NCI-H1417 (cell line): ENCODE results near the gene AFM.
A peak's percentile ranks its signal among the peaks of the same experiment; 100 is the strongest.
"Not testable (repeated sequence)": the region's sequence is repeated elsewhere in the genome, so short reads cannot be mapped to it uniquely, and the experiment has no call there.

ENCODE experiments used
- DNase-seq, 3 experiments: peaks; one replicate each; lab custom pipeline; 2025; lab: John Stamatoyannopoulos, UW

The AFM gene

DNA sequence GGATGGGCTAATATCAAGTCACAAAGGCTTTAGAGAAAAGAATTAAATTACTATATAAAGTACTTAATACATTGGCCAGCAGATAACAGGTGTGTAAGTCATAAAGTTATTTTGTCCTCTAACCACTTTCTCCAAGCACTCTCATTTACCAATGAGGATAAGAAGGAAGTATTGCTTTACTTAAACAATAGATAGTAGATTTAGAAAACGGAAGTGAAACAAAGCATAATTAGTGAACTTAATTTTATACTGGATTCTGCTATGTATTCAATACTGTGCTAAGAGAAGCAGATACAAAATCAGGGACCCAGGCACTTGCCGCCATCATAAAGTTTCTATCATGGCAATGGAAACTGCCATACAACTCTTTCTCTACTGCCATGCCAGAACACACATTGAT, 24.0 kb downstream of the AFM start:
- DNase-seq: no peak

- DNase-seq: no peak
These were observed 26.0 kb downstream of the AFM start for GRCh38 chr4:73507541-73507940.

DNA sequence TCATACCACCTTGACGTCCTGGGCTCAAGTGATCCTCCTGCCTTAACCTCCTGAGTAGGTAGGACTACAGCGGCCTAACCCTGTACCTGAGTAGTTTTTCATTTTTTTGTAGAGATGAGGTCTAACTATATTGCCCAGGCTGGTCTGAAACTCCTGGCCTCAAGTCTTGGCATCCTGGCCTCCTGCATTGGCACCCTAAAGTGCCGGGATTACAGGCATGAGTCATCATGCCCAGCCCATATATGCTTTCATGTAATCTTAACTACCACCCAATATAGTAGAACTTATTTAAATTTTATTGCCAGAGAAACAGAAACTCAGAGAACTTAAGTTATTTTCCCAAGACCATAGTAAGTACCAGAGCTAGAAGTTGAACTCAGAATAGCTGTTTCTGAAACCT, 27.1 kb downstream of the AFM start:
- DNase-seq: no peak

- no peak for DNase-seq
These were observed 36.8 kb downstream of the AFM start for GRCh38 chr4:73518340-73518739.

DNA sequence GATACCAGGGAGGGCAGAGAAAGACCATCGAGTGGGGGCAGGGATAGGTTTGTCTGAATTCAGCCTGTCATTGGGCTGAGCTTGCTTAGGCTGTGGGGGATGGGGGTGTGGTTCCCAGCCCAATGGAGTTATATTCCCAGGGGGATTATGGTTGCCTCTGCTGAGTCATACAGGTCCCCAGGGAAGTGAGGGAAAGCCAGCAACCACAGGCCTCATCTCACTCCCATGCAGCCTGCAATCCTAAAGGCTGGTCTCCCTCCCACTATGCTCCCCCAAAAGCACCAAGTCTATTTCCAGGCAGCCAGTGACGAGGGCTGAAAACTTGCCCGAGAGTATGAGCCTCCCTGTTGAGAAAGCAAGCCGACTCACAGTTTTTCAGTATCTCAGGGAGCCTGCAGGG, 39.3 kb downstream of the AFM start:
- no peak for DNase-seq

DNA sequence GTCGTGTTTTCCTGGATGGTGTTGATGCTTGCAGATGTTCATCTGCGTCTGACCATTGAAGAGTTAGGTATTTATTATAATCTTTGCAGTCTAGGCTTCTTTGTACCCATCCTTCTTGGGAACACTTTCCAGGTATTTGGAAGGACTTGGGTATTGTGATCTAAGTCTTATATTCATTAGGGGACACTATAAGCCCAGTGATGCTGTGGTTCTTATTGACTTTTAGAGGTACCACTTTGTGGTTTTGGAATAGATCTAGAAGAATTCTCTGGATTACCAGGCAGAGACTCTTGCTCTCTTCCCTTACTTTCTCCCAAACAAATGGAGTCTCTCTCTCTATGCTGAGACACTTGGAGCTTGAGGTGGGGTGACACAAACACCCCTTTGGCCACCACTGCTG, 41.6 kb downstream of the AFM start:
- no peak for DNase-seq

DNA sequence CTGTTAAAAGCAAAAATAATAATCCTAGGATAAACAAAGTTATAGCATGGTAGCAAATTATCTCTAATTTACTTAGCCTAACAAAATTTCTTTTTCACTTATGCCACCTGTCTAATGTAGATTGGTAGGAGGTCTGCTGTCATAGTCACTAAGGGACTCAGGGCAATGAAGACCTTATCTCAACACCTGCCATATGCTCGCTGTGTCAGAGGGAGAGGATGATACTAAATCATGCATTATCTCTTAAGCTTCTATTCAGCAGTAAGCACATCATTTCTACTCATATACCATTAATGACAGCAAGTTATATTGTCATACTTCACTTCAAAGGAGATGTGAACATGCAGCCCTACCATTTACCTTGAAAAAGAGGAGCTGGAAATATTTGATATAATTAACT, 44.1 kb downstream of the AFM start:
- peak in 1 of 3 experiments; percentile 9 for DNase-seq

GRCh38 chr4:73527196-73527595, 45.7 kb downstream of the AFM start:
- no peak for DNase-seq

- DNase-seq: no peak
These were observed 46.6 kb downstream of the AFM start for GRCh38 chr4:73528171-73528570.

GRCh38 chr4:73533515-73534422, 52.2 kb downstream of the AFM start:
- DNase-seq: no peak

GRCh38 chr4:73538162-73538561, 56.6 kb downstream of the AFM start:
- no peak for DNase-seq

- DNase-seq: no peak
These were observed 57.8 kb downstream of the AFM start for GRCh38 chr4:73539386-73539785.

- DNase-seq: no peak
These were observed 59.3 kb downstream of the AFM start for GRCh38 chr4:73540826-73541225.

- no peak for DNase-seq
These were observed 59.7 kb downstream of the AFM start for GRCh38 chr4:73541251-73541650.

DNA sequence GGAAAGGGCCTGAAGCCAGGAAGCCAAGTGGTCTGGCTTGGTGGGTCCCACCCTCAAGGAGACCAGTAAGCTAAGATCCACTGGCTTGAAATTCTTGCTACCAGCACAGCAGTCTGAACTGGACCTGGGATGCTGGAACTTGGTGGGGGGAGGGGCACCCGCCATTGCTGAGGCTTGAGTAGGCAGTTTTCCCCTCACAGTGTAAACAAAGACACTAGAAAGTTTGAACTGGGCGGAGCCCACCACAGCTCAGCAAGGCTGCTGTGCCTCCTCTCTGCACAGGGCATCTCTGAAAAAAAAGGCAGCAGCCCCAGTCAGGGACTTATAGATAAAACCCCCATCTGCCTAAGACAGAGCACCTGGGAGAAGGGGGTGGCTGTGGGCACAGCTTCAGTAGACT, 63.1 kb downstream of the AFM start:
- no peak for DNase-seq

DNA sequence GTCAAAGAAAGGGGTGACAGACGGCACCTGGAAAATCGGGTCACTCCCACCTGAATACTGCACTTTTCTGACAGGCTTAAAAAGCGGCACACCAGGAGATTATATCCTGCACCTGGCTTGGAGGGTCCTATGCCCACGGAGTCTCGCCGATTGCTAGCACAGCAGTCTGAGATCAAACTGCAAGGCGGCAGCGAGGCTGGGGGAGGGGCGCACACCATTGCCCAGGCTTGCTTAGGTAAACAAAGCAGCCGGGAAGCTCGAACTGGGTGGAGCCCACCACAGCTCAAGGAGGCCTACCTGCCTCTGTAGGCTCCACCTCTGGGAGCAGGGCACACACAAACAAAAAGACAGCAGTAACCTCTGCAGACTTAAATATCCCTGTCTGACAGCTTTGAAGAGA, 69.3 kb downstream of the AFM start:
- DNase-seq: not testable (repeated sequence)
